ENCODE data around the gene CXCL17. TPM values are rescaled to one million over a fixed set of nuclear protein-coding genes. Genes with fewer than 3 reads are reported as not detected.

Gene CXCL17
- total RNA-seq, 1 donor from 2014 or later: not detected

DNA sequence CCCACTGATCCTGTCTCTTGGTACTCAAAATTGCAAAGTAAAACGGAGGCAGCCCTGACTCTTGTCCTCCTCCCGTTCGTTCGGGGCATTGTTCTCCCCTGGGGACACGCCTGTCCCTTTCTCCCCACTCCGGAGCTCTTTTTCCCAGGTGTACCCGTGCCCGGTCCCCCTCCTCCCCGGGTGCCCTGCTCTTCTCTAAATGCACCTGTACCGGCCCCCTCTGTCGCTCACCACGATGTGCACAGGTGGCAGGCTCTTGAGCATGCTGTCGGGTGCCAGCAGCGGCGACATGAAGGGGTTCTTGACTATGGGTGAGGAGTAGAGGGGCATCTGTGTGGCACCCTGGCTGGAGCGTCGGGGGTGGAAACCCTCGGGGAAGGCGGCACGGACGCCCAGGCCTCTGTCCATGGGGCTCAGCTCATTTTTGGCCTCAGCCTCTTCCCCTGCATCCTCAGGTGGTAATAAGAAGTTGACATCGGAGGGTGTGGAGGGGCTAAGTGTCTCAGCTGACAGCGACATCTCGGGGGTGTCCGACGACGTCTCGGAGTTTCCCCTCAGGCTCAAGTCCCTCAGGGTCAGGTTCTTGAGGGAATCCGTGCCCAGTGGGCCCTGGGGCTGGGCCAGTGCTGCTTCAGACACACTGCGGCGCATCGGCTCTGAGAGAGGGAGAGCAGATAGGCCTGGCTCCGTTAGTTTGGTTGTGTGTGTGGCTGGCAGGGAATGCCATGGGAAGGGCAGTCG is 40.2 kb downstream of the CXCL17 start:
- Mint-ChIP-seq H3K36me3 (ENCODE audit: low read depth) (no peaks in the 10 kb centered on the region), H3K9me3 (no peaks in the 10 kb centered on the region), H3K4me3 (peak overlapping the region; percentile 92), H3K27ac (ENCODE audit: unreplicated experiment) (peak overlapping the region; percentile 67), H3K4me1 (peaks cover 33% of the 10 kb centered on the region), H3K27me3 (ENCODE audit: low read depth) (peaks cover 3% of the 10 kb centered on the region)
- no peak for DNase-seq (ENCODE audit: low read depth, low spot score)
- TF ChIP-seq, protein P1, sequence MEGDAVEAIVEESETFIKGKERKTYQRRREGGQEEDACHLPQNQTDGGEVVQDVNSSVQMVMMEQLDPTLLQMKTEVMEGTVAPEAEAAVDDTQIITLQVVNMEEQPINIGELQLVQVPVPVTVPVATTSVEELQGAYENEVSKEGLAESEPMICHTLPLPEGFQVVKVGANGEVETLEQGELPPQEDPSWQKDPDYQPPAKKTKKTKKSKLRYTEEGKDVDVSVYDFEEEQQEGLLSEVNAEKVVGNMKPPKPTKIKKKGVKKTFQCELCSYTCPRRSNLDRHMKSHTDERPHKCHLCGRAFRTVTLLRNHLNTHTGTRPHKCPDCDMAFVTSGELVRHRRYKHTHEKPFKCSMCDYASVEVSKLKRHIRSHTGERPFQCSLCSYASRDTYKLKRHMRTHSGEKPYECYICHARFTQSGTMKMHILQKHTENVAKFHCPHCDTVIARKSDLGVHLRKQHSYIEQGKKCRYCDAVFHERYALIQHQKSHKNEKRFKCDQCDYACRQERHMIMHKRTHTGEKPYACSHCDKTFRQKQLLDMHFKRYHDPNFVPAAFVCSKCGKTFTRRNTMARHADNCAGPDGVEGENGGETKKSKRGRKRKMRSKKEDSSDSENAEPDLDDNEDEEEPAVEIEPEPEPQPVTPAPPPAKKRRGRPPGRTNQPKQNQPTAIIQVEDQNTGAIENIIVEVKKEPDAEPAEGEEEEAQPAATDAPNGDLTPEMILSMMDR (conservative IDR thresholded peaks at IDR 0.05): no peak

DNA sequence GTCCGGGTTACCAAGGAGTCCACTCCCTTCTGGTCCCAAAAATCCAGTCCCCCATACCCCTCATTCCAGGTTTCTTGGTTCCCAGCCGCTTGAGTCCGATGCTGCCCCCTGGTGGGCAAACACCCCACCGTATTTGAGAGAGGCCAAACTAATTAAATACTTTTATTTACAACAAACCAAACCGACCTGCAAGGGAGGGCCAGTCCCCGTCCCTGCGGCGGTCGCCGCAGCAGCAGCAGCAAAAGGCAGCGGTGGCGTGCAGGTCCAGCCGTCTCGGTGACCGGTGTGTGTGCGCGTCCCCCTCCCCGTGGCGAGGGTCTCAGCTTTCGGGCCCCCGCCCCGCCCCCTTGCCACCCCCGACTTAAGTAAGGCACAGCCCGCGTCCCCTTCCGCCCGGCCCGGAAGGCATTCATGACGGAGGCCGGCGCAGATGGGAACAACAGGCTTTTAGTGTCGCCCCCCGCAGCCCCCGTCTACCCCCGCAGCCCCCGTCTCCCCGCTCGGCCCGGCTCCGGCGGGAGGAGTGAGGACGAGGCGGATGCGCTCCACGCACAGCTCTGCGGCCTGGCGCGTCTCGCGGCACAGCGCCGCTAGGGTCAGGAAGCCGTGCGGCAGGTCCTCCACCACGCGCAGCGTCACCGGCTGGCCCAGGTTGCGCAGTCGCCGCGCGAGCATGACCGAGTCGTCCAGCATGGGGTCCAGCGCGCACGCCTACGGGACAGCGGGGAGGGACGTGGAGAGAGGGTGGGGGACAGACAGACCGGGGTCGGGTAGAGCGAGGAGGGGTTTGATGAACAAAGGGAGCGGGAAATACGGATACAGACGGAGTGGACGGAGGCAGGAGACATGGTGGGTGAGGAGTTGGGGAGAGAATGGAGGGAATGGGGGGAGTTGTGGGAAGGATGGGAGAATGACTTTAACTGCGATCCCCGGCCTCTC is 41.1 kb downstream of the CXCL17 start:
- Mint-ChIP-seq H3K4me3 (peak overlapping the region; percentile 92), H3K4me1 (peaks cover 42% of the 10 kb centered on the region)
- TF ChIP-seq, protein P1 (conservative IDR thresholded peaks at IDR 0.05): peak; percentile 96

GRCh38 chr19:42400404-42400803 is 42.3 kb downstream of the CXCL17 start:
- H3K27me3 Mint-ChIP-seq (ENCODE audit: low read depth): peaks cover 7% of the 10 kb centered on the region
- TF ChIP-seq, protein P1 (conservative IDR thresholded peaks at IDR 0.05): no peak
- H3K27ac Mint-ChIP-seq (ENCODE audit: unreplicated experiment): no peak overlapping the region
- H3K9me3 Mint-ChIP-seq: no peaks in the 10 kb centered on the region
- peaks cover 50% of the 10 kb centered on the region for H3K4me1 Mint-ChIP-seq
- peak overlapping the region; percentile 92 for H3K4me3 Mint-ChIP-seq
- DNase-seq (ENCODE audit: low read depth, low spot score): no peak
- H3K36me3 Mint-ChIP-seq (ENCODE audit: low read depth): no peaks in the 10 kb centered on the region

More for the DNA sequence above, 41.1 kb downstream of the CXCL17 start:
- Mint-ChIP-seq H3K9me3 (no peaks in the 10 kb centered on the region), H3K36me3 (ENCODE audit: low read depth) (no peaks in the 10 kb centered on the region), H3K27ac (ENCODE audit: unreplicated experiment) (peak overlapping the region; percentile 94), H3K27me3 (ENCODE audit: low read depth) (peaks cover 7% of the 10 kb centered on the region)
- DNase-seq (ENCODE audit: low read depth, low spot score): peak; percentile 94

DNA sequence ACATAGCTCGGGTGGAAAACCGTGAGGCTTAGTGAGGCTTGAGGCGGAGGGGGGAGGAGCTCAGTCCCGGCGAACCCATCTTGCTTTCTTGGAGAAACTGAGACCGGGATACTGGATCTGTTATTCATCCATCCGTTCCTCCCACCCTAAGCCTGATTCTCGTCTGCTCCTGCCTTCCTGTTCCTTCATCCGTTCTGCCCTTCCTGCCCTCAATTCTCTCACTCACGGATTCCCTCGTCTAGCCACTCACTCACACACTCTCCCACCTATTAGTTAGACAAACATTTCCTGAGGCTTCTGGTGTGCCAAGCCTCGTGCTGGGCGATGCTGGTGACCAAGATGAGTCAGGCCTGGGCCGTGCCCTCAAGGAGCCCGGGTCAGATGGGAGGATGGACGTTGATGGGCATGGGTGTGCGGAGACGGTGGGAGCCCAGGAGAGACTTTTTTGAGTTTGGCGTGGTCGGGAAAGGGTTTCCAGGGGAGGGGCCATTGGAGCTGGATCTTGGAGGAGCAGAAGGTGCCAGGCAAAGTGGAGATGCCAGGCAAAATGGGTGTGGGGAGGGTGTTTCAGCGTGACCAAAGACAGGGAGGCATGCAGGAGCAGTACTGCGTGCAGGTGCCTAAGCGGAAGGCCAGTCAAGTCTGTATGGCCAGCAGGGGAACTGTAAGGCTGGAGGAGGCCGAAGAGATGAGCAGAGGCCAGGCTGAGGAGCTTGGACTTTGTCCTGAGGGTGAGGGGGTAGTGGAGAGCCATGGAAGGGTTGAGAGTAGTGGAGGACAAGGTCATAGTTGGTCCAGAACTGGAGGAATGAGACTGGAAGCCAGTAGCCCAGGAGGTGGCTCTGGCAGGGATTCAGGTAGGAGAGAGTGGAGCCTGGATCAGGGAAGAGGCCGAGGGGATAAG is 45.2 kb downstream of the CXCL17 start:
- H3K36me3 Mint-ChIP-seq (ENCODE audit: low read depth): no peaks in the 10 kb centered on the region
- no peaks in the 10 kb centered on the region for H3K9me3 Mint-ChIP-seq
- peaks cover 17% of the 10 kb centered on the region for H3K27me3 Mint-ChIP-seq (ENCODE audit: low read depth)
- DNase-seq (ENCODE audit: low read depth, low spot score): no peak
- TF ChIP-seq, protein P1 (conservative IDR thresholded peaks at IDR 0.05): no peak
- peak overlapping the region; percentile 95 for H3K4me3 Mint-ChIP-seq
- H3K27ac Mint-ChIP-seq (ENCODE audit: unreplicated experiment): peak overlapping the region; percentile 96
- H3K4me1 Mint-ChIP-seq: peaks cover 52% of the 10 kb centered on the region
